HepG2 (cell line): ENCODE measurements around the gene PIEZO2.

Source experiments
- ATF2 ChIP-seq: sonication (generic); formaldehyde crosslinking; IDR thresholded peaks from 2 replicates; pipeline ENCODE4 v1.4.0; 2020; ENCODE audit warnings: missing genetic modification reagents
- ATF7-NPFF ChIP-seq: sonication (generic); formaldehyde crosslinking; IDR thresholded peaks from 2 replicates; pipeline ENCODE4 v1.8.1; 2023; ENCODE audit warnings: mild to moderate bottlenecking, low read depth, missing genetic modification reagents, moderate library complexity
- CEBPB ChIP-seq: IDR thresholded peaks from 2 replicates; pipeline ENCODE4 v1.6.1; 2011; ENCODE audit warnings: low read depth, low read length, improper control_type of control experiment, borderline replicate concordance
- CTCF ChIP-seq: sonication (generic); formaldehyde crosslinking; IDR thresholded peaks from 2 replicates; pipeline ENCODE4 v1.5.0; 2020; ENCODE audit warnings: mild to moderate bottlenecking, missing genetic modification reagents, moderate library complexity
- EZH2 ChIP-seq: conservative IDR thresholded peaks from 2 replicates; pipeline ENCODE4 v1.6.1; 2012; ENCODE audit warnings: mild to moderate bottlenecking, low read depth, low read length, moderate library complexity
- FOXP1 ChIP-seq, 2 experiments: fragments of 450-650 bp in 1 of 2; IDR thresholded peaks; 2 replicates each; pipeline ENCODE4 v1.6.1; 2017 to 2018; ENCODE audit warnings: antibody characterized with exemption in 1 of 2
- GABPA ChIP-seq, 2 experiments: IDR thresholded peaks; 2 replicates each; pipeline ENCODE4 v1.6.1; 2011 to 2016; ENCODE audit warnings: low read depth in 2 of 2, low read length in 1 of 2, missing biosample characterization in 1 of 2, missing genetic modification characterization in 1 of 2
- HDAC6 ChIP-seq: fragments of 200-600 bp; sonication (generic); IDR thresholded peaks from 2 replicates; pipeline ENCODE4 v1.7.0; 2017; ENCODE audit warnings: mild to moderate bottlenecking, antibody characterized with exemption, low read length, low read depth
- MTA3 ChIP-seq: sonication (generic); formaldehyde crosslinking; IDR thresholded peaks from 2 replicates; pipeline ENCODE4 v1.4.0; 2020; ENCODE audit warnings: missing genetic modification reagents
- NFYB ChIP-seq: sonication (generic); formaldehyde crosslinking; IDR thresholded peaks from 2 replicates; pipeline ENCODE4 v1.4.0; 2020; ENCODE audit warnings: missing genetic modification reagents
- POLR2A ChIP-seq, 2 experiments: IDR thresholded peaks; 2 replicates each; pipeline ENCODE4 v1.6.1; 2011; ENCODE audit warnings: low read depth in 2 of 2, low read length in 2 of 2, mild to moderate bottlenecking in 1 of 2, moderate library complexity in 1 of 2; ENCODE audit not compliant: insufficient read depth in 1 of 2
- SMC3 ChIP-seq: IDR thresholded peaks from 2 replicates; pipeline ENCODE4 v1.6.1; 2011; ENCODE audit warnings: low read length, improper control_type of control experiment
- ZNF660 ChIP-seq: sonication (generic); formaldehyde crosslinking; IDR thresholded peaks from 2 replicates; pipeline ENCODE4 v1.5.1; 2020; ENCODE audit warnings: mild to moderate bottlenecking, low read depth, missing genetic modification reagents, borderline replicate concordance

GRCh38 chr18:10908760-10909159 lies 240.6 kb downstream of the PIEZO2 start:
- TF ChIP-seq EZH2 (no peak), ATF7-NPFF (CRISPR knock-in tag) (no peak), ZNF660 (no peak), CEBPB (no peak), SMC3 (no peak), NFYB (CRISPR knock-in tag) (no peak), MTA3 (CRISPR knock-in tag) (no peak), HDAC6 (no peak), CTCF (CRISPR knock-in tag) (no peak), POLR2A (IDR thresholded peaks at IDR 0.05; ENCODE audit: insufficient read depth in 1 of 2, low read depth in 2 of 2, low read length in 2 of 2) (no peak), GABPA (IDR thresholded peaks at IDR 0.05; ENCODE audit: low read depth, low read length) (no peak), GABPA (CRISPR knock-in tag; IDR thresholded peaks at IDR 0.05; ENCODE audit: low read depth) (0 out of 2 replicates have a peak, but pooled peaks have one; percentile 18), ATF2 (CRISPR knock-in tag) (no peak), FOXP1 (IDR thresholded peaks at IDR 0.05) (no peak), FOXP1 (CRISPR knock-in tag; IDR thresholded peaks at IDR 0.05) (peak; percentile 68)
